ENCODE measurements around the gene COL23A1. TPM values are rescaled to one million over a fixed set of nuclear protein-coding genes. Genes with fewer than 3 reads are reported as not detected.

COL23A1 gene
- total RNA-seq, 1 donor from 2014 or later = 0.32 TPM

DNA sequence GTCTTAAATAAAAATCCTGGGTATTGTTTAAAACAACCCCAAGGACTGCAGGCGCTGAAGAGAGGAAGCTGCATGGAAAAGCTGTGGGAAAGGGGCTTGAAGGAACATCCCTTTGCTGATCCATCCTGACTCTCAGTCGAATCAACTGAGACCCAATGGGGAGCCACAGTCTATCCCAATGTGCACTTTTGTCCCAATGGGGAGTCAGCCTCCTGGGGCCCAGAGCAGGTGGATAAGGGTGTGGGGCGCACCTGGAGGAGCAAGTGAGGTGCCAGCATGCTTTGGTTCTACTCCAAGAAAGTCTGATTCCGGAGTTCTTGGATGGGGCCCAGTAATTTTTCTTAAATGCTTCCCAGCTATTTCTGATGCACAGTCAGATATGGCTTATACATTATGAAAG lies 118.1 kb downstream of the COL23A1 start:
- no peak for ATAC-seq

GRCh38 chr5:178471711-178472110 lies 118.5 kb downstream of the COL23A1 start:
- no peak for ATAC-seq

GRCh38 chr5:178470760-178471025 lies 119.5 kb downstream of the COL23A1 start:
- no peak for ATAC-seq

DNA sequence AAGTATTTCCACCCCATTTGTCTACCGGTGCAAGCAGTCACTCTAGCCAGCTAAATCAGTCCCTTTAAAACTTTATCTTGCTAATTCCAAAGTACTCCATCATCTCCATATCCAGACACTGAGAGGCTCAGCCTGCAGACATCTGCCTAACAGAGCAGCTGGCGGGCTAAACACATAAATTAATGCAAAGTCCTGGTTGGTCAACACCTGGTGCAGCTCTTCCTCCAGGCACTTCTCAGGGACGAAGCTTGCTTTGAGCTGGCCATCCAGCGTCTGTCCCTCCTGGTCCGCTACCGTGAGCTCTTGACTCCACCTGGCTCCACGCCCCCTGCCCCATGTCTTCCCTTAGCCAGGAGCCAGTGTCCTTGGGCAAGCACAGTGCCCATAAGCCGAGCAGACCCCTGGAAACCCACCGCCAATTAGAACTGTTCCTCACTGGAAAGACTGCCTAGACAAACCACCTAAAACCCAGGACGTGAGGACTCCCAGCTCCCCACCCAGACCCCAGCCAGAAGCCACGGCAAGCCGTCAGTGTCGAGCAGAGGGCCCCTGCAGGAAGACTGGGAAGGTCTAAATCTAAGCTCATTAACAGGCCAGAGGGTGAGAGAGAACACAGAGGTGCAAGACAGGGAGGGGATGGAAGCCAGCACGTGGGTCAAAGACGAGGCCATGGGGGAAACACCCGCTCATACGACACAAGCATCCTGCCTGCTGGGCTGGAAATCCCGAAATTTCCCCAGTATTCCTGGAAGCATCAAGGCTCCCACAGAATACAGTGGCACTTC lies 120.0 kb downstream of the COL23A1 start:
- no peak for ATAC-seq

DNA sequence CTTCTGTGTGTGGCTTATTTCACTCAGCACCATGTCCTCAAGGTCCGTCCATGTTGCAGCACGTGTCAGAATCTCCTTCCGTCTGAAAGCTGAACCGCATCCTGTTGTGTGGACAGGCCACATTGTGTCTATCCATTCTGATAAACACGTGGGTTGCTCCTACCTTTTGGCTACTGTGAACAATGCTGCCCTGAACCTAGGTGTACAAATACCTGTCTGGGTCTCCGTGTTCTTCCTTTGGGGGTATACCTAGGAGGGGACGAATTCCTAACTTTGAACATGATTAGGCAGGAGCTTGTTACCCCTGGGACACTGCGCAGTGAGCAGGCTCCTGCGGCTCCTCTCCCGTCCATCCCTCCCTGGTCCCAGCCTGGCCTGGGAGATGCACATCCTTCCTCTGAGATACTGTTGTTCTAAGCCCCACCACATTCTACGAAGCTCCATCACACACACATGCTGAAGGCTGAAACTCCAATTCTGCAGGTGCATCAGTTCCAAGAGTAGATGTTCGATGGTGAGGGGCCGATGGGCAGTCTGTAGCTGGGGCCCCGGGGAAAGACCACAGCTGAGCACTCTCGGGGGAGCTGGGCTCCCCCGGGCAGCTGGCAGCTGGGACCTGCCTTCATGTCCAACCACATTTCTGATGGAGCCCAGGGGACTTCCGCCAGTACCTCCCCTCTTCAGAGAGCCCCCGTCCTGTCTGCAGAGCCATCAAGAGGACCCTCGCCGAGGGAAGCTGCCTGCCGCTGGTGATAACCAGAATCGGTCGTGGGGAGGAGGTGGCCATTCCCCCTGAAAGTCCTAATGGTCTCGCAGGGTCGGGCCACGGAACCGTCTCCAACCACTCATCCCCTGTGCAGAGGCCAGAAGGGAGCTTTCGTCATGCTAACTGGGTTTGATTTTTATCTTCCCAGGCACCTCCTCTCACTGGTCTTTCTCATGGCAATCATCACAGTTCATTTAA lies 120.9 kb downstream of the COL23A1 start:
- ATAC-seq = no peak

- ATAC-seq = no peak
Observed at GRCh38 chr5:178468196-178468685, 122.0 kb downstream of the COL23A1 start.

- ATAC-seq = peak; percentile 47
Observed at GRCh38 chr5:178467568-178468195, 122.5 kb downstream of the COL23A1 start.

GRCh38 chr5:178467205-178467567 lies 123.0 kb downstream of the COL23A1 start:
- peak; percentile 31 for ATAC-seq

- ATAC-seq = no peak
Observed at GRCh38 chr5:178466342-178466741, 123.9 kb downstream of the COL23A1 start.

DNA sequence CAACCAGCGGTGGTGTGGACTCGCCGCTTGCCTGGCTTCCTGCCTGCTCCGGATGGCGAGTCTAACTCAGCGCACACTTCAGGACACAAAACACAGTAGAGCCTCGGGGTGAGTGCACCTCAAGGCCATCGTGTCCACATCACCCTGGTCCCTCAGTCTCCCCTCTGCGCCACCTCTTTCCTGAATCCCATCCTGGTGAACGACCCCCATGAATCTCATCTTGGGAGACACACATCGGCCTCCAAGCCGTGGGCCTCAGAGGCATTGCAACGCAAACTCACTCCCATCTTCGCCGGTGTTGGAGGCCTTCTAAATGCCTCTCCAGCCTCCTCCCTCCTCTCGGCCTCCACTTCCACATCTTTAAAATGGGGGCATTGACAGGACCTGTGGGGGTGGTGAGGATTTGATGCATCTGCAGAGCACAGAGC lies 124.3 kb downstream of the COL23A1 start:
- no peak for ATAC-seq

DNA sequence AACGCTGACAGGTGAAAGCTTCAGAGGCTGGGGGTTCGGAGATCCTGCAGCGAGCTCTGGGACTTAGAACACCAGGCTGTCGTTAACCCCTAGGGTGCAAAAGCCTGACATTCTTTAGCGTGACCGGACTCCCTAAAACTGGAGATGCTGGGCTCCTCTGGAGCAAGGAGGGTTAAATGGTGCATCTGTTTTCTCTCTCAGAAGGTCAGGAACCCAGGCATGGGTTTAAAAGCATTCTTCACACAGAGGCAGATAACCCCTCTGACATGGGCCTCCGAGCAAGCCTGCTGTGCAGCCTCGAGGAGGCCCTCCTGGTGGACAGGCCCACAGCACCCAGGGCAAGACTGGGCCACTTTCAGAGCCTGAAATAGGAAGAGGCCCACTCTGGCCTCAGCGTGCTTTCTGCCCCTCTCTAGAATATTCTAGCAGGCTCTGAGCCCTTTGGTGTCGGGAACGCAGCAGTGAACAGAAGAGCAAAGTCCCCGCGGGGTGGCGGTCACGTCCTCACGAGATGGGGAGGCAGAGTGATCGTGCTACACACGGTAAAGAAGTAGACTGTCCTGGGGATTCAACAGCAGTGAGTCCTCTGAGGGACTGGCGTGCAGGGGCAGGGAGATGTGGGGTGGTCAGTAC lies 124.8 kb downstream of the COL23A1 start:
- ATAC-seq = no peak

DNA sequence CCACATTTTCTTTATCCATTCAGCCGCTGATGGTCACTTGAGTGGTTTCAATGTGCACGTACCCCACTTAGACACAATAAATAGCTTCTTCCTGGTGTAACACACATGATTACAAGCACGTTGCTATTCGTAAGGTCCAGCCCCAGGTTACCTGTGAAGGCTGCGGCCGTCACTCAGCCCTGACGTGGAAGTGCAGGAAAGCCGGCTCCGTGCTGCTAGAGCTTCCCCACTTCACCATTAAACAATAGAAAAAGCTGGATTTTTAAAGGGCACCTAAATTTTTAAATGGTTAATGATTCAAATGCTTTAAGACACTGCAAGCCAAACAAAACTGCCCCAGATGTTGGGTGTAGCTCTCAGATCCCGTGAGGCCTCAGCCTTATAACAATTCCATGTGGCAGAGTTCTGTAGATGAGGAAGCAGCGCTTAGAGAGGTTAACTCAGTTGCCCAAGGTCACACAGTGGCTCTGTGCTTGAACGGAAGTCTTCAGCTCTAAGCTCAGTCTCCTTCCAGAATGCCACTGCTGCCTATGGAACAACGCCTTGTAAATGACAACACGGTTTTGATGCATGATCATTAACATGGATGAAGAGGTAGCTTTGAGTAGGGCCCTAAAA lies 125.7 kb downstream of the COL23A1 start:
- ATAC-seq = no peak

DNA sequence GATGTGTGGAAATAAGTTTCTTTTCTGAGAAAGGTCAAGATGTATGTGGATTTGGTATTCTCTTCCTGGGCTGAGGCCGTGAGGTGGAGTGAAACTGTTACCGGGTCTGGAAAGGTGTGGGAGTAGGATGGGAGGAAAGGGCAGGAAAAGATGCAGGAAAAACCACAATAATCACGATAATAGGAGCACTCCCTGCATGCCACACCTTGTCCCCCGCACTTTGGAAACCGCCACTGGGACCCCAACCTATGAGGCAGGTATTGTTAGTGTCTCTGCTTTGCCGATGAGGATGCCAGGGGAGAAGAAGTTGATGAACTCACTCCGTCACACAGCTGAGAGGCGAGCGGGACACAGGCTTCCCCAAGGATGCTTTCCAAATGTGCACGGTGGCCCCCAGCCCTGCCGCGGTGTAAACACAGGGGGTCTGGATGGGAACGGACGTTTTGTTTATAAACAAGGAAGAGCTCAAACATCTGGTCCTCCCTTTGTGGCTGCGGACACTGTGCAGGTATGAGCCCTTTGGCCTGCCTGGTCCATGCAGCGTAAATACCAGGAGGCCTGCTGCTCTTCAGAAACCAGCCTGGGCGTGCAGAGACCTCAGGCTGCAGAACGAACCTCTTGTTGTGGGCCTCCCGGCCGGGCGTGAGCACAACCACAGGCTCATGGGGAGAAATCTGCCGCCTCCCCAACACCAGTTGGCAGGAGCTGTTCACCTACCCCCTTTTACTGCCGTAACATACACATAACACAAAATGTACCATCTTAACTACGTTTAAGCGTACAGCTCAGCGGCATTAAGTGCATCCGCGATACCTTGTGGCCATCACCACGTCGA lies 126.7 kb downstream of the COL23A1 start:
- no peak for ATAC-seq

DNA sequence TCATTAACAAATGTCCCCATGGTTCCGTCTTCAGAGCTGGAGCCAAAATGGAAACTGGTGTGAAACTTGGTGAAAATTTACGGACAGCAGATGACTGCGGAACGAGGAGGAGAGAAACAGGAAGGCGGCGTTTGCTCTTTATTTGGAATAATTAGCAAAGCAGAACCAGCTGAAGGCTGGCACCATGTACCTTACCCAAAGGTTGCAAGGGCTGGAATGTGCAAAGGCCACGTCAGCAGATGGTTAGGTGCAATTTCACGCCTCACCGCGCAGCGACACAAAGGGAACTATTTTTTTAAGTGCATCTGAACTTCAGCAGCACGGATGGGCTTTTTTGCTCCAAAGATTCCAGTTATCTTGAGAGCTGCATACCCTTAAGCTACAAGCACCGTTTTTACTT lies 127.4 kb downstream of the COL23A1 start:
- no peak for ATAC-seq

- ATAC-seq = no peak
Observed at GRCh38 chr5:178462076-178462475, 128.1 kb downstream of the COL23A1 start.

- peak; percentile 85 for ATAC-seq
Observed at GRCh38 chr5:178461004-178461730, 129.0 kb downstream of the COL23A1 start.

- ATAC-seq = no peak
Observed at GRCh38 chr5:178460598-178460997, 129.6 kb downstream of the COL23A1 start.

DNA sequence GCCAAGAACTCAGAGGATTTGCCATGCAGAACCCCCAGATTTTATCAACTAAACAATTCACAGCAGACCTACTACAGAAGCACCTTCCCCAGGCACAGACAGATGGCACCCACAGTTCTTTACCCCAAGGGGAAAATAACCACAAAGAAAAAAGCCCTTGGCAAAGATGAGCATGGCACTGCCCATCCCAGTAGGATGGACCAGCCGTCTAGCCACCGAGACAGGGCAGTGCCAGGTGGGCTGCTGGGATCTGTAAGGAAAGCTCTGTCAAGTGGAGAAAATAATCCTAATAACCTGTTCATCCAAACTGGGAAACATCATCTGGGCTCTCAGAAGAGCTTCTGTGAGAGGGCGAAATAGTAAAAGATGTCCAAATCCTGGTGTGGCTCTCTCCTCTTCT lies 130.0 kb downstream of the COL23A1 start:
- ATAC-seq = no peak

DNA sequence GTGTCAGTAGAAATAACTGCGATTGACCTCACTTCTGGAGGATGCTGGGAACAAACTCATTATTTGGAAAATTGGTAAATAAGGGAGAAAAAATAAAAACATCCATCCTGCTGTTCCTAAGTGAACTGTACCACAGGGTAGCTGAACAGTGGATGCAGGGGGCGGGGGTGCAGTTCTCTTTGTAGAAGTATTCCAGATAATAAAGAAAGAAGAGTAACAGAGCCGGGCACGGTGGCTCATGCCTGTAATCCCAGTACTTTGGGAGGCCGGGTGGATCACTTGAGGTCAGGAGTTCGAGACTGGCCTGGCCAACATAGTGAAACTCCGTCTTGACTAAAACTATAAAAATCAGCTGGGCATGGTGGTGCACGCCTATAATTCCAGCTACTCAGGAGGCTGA lies 132.1 kb downstream of the COL23A1 start:
- no peak for ATAC-seq

DNA sequence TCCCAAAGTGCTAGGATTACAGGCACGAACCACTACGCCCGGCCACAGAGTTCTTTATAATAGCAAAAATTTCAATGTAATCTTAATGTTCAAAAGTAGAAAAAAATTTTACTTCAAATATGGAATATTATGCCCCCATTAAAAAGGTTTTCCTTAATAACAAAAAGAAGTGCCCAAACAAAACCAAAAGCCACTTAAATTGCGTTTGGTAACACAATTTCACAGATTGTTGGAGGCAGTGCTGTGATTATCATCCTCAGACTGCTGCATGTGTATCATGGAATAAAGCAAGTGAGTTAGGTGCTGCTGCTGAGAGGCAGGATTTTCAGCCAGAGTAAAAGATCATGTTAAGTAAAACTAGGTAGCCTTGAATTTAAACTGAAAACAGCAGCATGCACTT lies 132.7 kb downstream of the COL23A1 start:
- no peak for ATAC-seq

DNA sequence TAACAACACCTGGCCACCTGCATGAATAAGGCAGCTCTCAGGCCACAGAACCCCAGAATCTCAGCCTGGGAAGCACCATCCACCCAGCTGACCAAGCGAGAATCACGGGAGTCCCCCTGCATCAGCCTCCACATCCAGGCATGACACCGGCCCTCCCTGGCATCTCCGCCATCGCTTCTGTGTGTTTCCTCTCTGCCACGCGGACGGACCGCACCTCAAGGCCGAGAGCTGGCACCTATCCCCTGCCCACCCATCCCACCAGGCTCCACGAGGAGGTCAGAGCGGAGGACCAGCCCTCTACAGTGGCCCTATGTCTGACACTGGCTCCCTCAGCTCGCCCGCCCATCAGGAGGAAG lies 134.7 kb downstream of the COL23A1 start:
- no peak for ATAC-seq
